K562 (cell line): ENCODE results near the gene USP48. TPM values are rescaled to one million over a fixed set of nuclear protein-coding genes. Genes with fewer than 3 reads are reported as not detected.
A peak's percentile ranks its signal among the peaks of the same experiment; 100 is the strongest.

ENCODE experiments used
- CCNT2 ChIP-seq: IDR thresholded peaks from 2 replicates; pipeline ENCODE4 v1.6.1; 2011; ENCODE audit warnings: borderline replicate concordance, low read depth, mild to moderate bottlenecking, moderate library complexity, mixed read lengths, low read length; ENCODE audit not compliant: insufficient read length; ENCODE audit errors: extremely low read depth
- CSDE1 ChIP-seq, 2 experiments: fragments of 450-650 bp; IDR thresholded peaks; 2 replicates each; pipeline ENCODE4 v1.6.1; 2016; ENCODE audit warnings: mild to moderate bottlenecking in 1 of 2
- HIVEP1 ChIP-seq: fragments of 250-450 bp; sonication (Bioruptor Pico); IDR thresholded peaks from 2 replicates; pipeline ENCODE4 v1.4.0; 2020; ENCODE audit warnings: mild to moderate bottlenecking
- MXI1 ChIP-seq: IDR thresholded peaks from 2 replicates; pipeline ENCODE4 v1.6.1; 2011; ENCODE audit warnings: low read depth, mild to moderate bottlenecking, improper control_type of control experiment, low read length
- PHF20 ChIP-seq: fragments of 450-650 bp; IDR thresholded peaks from 2 replicates; pipeline ENCODE4 v1.6.1; 2018; ENCODE audit not compliant: partially characterized antibody
- PHF21A ChIP-seq: fragments of 450-650 bp; IDR thresholded peaks from 2 replicates; pipeline ENCODE4 v1.6.1; 2017; ENCODE audit warnings: low read depth, borderline replicate concordance
- POLR2AphosphoS2 ChIP-seq: IDR thresholded peaks from 2 replicates; pipeline ENCODE4 v1.6.1; 2012; ENCODE audit warnings: low read length, improper control_type of control experiment
- POU5F1 ChIP-seq: fragments of 150-350 bp; IDR thresholded peaks from 2 replicates; pipeline ENCODE4 v1.6.1; 2014; ENCODE audit warnings: borderline replicate concordance, low read length, low read depth, mild to moderate bottlenecking; ENCODE audit not compliant: partially characterized antibody
- PPARD ChIP-seq: fragments of 250-450 bp; sonication (Bioruptor Pico); IDR thresholded peaks from 2 replicates; pipeline ENCODE4 v1.8.0; 2022; ENCODE audit warnings: inconsistent platforms, mild to moderate bottlenecking, moderate library complexity
- RBFOX2 ChIP-seq: fragments of 200-400 bp; formaldehyde crosslinking; IDR thresholded peaks from 2 replicates; pipeline ENCODE4 v1.6.1; 2017; ENCODE audit warnings: low read depth, mild to moderate bottlenecking, low read length, moderate library complexity
- RBM15 ChIP-seq: fragments of 200-400 bp; formaldehyde crosslinking; IDR thresholded peaks from 2 replicates; pipeline ENCODE4 v1.6.1; 2018; ENCODE audit warnings: mild to moderate bottlenecking, low read length, moderate library complexity; ENCODE audit not compliant: insufficient read depth
- RBM25 ChIP-seq: fragments of 200-400 bp; formaldehyde crosslinking; IDR thresholded peaks from 2 replicates; pipeline ENCODE4 v1.6.1; 2018; ENCODE audit warnings: low read length, low read depth, moderate library complexity; ENCODE audit not compliant: severe bottlenecking
- TEAD4 ChIP-seq, 2 experiments: sonication (generic) in 1 of 2; formaldehyde crosslinking in 1 of 2; IDR thresholded peaks; 2 replicates each; pipeline versions ENCODE4 v1.6.1 to v1.8.0; 2012 to 2022; ENCODE audit warnings: borderline replicate concordance in 1 of 2, inconsistent platforms in 1 of 2, low read length in 1 of 2, mild to moderate bottlenecking in 1 of 2, missing genetic modification reagents in 1 of 2
- ZC3H11A ChIP-seq: IDR thresholded peaks from 2 replicates; pipeline ENCODE4 v1.6.1; 2012; ENCODE audit warnings: low read depth, low read length, improper control_type of control experiment
- ZNF263 ChIP-seq: sonication (generic); formaldehyde crosslinking; IDR thresholded peaks from 2 replicates; pipeline ENCODE4 v1.8.0; 2022; ENCODE audit warnings: mild to moderate bottlenecking, missing genetic modification reagents, borderline replicate concordance
- ZNF436 ChIP-seq: fragments of 250-450, 450-650 bp; sonication (Bioruptor Pico); formaldehyde crosslinking; IDR thresholded peaks from 2 replicates; pipeline ENCODE4 v1.7.0; 2020; ENCODE audit warnings: mild to moderate bottlenecking
- ZNF699 ChIP-seq: fragments of 250-450 bp; sonication (Bioruptor Pico); IDR thresholded peaks from 2 replicates; pipeline ENCODE4 v1.8.0; 2021; ENCODE audit warnings: mild to moderate bottlenecking, moderate library complexity; ENCODE audit not compliant: insufficient replicate concordance
- polyA plus RNA-seq, 8 experiments: library from polyadenylated mRNA; depleted of rRNA in 4 of 8; stranded (reverse) in 5 of 8; unstranded in 3 of 8; fragments of >200 nt; fragmentation: Nextera tagmentation in 2 of 8; fragmentation: Illumina TruSeq in 1 of 8; extraction: Ambion mirVana in 2 of 8; extraction: Trizol in 1 of 8; gene quantifications; 2 replicates each; pipeline versions ENCODE4 v1.2.1 to v1.2.3, GENCODE V29; 2011 to 2014; ENCODE audit warnings: inconsistent platforms in 1 of 8, missing spikeins in 1 of 8
- total RNA-seq, 7 experiments: library from RNA; depleted of rRNA in 6 of 7; stranded (reverse); fragments of >200 nt in 6 of 7; fragmentation: Illumina TruSeq in 2 of 7; extraction: Trizol in 2 of 7; gene quantifications; 2 replicates each; pipeline versions ENCODE4 v1.2.1 to v1.2.3, GENCODE V29; 2011 to 2021; ENCODE audit warnings: low replicate concordance in 1 of 7
- TF ChIP-seq, protein P1 (sequence below), 3 experiments: fragments of 200-800 bp in 1 of 3; fragments of 250-450 bp in 1 of 3; fragments of 450-650 bp in 1 of 3; sonication (Bioruptor Pico) in 1 of 3; sonication (Bioruptor generic) in 1 of 3; formaldehyde crosslinking in 1 of 3; IDR thresholded peaks; 2 replicates each; pipeline versions ENCODE4 v1.6.1 to v1.8.0; 2016 to 2022; ENCODE audit warnings: mild to moderate bottlenecking in 2 of 3, missing genetic modification characterization in 2 of 3, missing compliant biosample characterization in 1 of 3, moderate library complexity in 1 of 3
- TF ChIP-seq, protein P2 (sequence below): fragments of 450-650 bp; IDR thresholded peaks from 2 replicates; pipeline ENCODE4 v1.6.1; 2017; ENCODE audit warnings: mild to moderate bottlenecking, moderate library complexity
- TF ChIP-seq, protein P3 (sequence below): IDR thresholded peaks from 2 replicates; pipeline ENCODE4 v1.6.1; 2012; ENCODE audit warnings: low read depth, low read length, improper control_type of control experiment, borderline replicate concordance

The USP48 gene
- total and polyA plus RNA-seq, 9 of the 15 experiments (the other 6 are each of a cell fraction or from before 2014, with no cell fraction given) = 23.3 to 123 (median 106) TPM

DNA sequence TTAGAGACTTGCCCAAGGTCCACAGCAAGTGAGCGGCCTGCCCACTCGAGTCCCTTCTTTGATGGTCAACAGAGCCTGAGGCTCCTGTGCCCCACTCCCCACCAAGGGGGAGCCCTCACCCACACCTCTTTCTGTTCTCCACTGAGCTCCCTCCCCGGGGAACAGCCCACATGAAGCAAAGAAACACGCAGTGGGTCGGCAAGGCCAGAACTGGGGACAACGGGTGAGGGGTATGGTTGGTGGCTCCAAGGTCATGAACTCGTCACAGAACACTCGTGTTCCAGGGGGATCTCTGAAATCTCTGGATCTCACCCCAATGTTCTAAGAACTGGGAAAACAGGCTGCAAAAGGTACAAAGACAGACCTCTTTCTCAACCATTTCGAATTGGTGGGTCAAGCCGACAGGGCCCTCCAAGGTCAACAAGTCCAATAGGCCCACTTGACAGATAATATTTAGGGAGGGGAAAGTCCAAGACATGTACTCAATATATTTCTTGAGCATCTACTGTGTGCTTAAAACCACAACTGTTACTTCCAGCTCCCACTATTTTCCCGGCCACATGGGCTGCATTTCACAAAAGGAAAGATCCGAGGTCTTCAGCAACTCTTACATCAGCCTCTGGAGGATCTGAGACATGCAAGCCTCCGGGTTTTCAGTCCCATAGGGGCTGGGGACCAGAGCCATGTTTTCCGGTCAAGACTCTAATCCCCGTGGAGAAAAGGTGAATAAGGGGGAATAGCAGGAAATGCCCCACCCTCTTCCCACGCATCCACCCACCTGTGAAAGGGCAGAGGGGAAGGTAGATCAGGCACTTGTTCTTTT lies 112.7 kb downstream of the USP48 start (continued):
- no peak for TF ChIP-seq RBM15
- no peak for TF ChIP-seq ZNF436 (CRISPR knock-in tag)
- TF ChIP-seq, protein P1, sequence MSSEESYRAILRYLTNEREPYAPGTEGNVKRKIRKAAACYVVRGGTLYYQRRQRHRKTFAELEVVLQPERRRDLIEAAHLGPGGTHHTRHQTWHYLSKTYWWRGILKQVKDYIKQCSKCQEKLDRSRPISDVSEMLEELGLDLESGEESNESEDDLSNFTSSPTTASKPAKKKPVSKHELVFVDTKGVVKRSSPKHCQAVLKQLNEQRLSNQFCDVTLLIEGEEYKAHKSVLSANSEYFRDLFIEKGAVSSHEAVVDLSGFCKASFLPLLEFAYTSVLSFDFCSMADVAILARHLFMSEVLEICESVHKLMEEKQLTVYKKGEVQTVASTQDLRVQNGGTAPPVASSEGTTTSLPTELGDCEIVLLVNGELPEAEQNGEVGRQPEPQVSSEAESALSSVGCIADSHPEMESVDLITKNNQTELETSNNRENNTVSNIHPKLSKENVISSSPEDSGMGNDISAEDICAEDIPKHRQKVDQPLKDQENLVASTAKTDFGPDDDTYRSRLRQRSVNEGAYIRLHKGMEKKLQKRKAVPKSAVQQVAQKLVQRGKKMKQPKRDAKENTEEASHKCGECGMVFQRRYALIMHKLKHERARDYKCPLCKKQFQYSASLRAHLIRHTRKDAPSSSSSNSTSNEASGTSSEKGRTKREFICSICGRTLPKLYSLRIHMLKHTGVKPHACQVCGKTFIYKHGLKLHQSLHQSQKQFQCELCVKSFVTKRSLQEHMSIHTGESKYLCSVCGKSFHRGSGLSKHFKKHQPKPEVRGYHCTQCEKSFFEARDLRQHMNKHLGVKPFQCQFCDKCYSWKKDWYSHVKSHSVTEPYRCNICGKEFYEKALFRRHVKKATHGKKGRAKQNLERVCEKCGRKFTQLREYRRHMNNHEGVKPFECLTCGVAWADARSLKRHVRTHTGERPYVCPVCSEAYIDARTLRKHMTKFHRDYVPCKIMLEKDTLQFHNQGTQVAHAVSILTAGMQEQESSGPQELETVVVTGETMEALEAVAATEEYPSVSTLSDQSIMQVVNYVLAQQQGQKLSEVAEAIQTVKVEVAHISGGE (CRISPR knock-in tag; IDR thresholded peaks at IDR 0.05) = no peak
- no peak for TF ChIP-seq POU5F1
- TF ChIP-seq PHF21A = no peak
- no peak for TF ChIP-seq RBFOX2
- TF ChIP-seq PPARD (CRISPR knock-in tag) = no peak
- TF ChIP-seq, protein P2, sequence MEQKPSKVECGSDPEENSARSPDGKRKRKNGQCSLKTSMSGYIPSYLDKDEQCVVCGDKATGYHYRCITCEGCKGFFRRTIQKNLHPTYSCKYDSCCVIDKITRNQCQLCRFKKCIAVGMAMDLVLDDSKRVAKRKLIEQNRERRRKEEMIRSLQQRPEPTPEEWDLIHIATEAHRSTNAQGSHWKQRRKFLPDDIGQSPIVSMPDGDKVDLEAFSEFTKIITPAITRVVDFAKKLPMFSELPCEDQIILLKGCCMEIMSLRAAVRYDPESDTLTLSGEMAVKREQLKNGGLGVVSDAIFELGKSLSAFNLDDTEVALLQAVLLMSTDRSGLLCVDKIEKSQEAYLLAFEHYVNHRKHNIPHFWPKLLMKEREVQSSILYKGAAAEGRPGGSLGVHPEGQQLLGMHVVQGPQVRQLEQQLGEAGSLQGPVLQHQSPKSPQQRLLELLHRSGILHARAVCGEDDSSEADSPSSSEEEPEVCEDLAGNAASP = no peak
- no peak; the same call in 1 of the 2 replicates for TF ChIP-seq ZNF263
- TF ChIP-seq PHF20 = no peak
- TF ChIP-seq RBM25 = peak; percentile 48
- TF ChIP-seq MXI1 = no peak
- TF ChIP-seq ZC3H11A = no peak
- no peak for TF ChIP-seq HIVEP1
- no peak for TF ChIP-seq CSDE1 (IDR thresholded peaks at IDR 0.05)
- no peak for TF ChIP-seq CCNT2
- no peak for TF ChIP-seq POLR2AphosphoS2
- TF ChIP-seq TEAD4 (IDR thresholded peaks at IDR 0.05; ENCODE audit: low read length) = no peak
- no peak for TF ChIP-seq TEAD4 (CRISPR knock-in tag; IDR thresholded peaks at IDR 0.05; ENCODE audit: borderline replicate concordance)
- TF ChIP-seq, protein P3, sequence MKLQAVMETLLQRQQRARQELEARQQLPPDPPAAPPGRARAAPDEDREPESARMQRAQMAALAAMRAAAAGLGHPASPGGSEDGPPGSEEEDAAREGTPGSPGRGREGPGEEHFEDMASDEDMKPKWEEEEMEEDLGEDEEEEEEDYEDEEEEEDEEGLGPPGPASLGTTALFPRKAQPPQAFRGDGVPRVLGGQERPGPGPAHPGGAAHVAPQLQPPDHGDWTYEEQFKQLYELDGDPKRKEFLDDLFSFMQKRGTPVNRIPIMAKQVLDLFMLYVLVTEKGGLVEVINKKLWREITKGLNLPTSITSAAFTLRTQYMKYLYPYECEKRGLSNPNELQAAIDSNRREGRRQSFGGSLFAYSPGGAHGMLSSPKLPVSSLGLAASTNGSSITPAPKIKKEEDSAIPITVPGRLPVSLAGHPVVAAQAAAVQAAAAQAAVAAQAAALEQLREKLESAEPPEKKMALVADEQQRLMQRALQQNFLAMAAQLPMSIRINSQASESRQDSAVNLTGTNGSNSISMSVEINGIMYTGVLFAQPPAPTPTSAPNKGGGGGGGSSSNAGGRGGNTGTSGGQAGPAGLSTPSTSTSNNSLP = no peak
- TF ChIP-seq ZNF699 (CRISPR knock-in tag) = no peak
